ENCODE measurements around the gene HMX1.

HMX1 gene

GRCh38 chr4:8867624-8868320, 3.9 kb downstream of the HMX1 start:
- DNase-seq, result no peak

GRCh38 chr4:8866828-8867623, 4.6 kb downstream of the HMX1 start:
- no peak for DNase-seq

DNA sequence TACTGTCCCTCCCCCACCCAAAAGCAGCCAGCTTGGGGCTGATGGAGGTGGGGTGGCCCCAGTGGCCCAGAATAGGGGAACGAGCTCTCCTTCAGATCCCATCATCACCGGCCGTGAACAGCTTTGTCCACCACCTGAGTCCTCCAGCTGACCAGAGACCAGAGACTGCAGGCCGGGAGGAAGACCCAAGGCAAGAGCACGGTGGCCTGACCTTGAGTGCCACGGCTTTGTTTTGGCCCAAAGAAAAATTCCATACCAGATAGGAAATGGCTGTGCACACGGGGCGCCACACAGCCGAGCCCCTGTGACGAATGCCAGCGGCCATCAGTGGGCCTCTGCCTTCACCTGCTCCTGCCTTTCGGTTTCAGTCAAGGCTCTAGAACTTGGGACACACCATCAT, 5.2 kb downstream of the HMX1 start:
- DNase-seq, result no peak

- no peak for DNase-seq
Observed at GRCh38 chr4:8865681-8866310, 5.8 kb downstream of the HMX1 start.

DNA sequence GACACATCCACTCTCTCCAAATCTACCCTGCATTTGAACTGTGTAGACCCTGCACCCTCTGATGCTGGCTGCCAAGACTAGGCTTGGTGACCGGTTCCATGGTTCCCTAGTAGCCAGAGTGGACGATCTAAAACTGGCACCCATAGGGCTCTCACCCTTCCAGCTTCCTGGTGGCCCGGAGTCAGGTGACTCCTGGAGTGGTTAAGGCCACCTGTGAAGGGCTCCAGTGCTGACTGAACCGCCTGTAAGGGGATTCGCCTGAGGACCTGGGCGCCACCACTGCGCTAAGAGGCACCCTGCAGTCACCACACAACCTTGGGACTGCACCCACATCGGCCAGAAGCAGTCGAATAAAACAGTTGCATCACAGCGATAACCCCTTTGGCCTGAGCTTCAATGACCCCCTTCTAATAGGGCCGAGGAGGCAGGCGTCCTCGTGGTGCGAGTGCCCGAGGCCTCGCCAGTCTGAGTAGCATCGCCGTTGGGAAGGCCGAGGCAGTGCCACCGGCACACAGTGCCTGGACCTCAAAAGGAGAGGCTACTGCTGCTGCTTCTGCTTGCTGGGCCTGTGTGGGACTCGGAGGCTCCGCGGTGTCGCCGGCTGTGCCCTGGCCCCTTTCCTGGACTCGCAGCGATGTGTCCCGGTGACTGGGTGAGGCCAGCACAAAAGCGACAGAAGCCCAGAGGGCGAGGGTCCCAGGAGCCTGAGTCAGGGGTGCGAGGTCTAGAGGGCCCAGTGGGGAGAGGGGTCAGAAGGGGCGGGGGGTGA, 6.5 kb downstream of the HMX1 start:
- no peak for DNase-seq

DNA sequence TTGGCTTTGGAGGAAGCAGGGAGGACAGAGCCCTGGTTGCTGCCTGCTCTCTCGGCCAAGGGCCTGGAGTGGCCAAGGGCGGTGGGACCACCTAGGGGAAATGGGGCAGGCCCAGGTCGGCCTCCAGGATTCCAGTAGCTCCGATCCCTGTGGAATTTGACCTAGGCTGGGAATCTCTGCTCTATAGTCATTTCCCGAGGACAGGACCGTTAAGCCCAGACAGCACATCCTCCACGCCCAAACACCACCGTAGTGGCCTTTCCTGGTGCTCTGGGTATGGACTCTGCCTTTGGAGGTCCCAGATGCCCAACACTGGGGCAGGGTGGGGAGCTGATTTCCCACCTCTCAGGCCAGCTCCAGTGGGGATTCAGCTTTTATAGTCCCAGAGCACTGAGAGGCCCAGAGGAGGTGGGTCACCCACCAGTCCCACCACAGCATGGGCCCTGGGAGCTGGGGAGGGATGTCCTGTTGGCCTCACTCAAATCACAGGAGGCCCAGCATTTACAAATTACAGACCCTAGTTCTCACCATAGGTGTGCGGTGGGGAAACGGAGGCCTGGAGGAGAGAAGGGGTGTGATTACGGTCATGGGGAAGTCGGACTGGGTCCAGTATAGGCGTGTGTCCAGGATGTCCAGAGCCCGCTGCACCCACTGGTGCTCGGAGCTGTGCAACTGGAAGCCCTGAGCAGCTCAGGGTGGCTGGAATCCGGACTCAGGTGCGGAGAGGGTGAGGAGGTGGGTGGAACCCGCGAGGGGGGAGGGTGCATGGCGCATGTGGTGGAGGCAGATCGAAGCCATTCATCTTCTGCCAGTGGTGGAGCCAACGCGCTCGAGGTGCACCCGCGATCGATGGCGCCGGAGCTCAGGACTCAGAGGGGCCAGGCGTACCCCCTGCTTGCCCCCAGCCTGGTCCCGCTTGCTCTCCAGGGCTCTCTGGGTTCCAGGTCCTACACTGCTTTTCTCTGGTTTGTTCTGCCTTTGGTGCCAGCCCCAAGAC, 7.7 kb downstream of the HMX1 start:
- DNase-seq, result no peak

GRCh38 chr4:8862800-8863685, 8.6 kb downstream of the HMX1 start:
- no peak for DNase-seq

DNA sequence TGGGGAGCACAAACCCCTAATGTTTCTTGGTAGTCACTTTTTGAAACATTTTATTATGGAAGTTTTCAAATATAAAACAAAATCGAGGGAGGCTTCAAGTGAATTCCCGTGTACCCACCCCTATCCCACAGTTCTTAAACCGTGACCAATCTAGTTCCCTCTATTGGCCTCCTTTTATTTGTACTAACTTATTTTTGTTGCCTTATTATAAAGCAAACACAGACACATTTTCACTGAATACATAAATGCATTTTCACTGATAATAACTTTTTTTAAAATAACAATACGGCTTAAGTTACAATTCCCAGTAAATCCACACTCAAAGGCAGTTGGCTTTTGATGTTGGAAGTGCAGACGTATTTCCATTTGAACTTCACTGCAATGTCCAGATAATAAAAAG, 9.3 kb downstream of the HMX1 start:
- no peak for DNase-seq

- DNase-seq, result no peak
Observed at GRCh38 chr4:8861576-8862295, 9.9 kb downstream of the HMX1 start.

- no peak for DNase-seq
Observed at GRCh38 chr4:8860892-8861575, 10.6 kb downstream of the HMX1 start.

GRCh38 chr4:8860096-8860891, 11.3 kb downstream of the HMX1 start:
- no peak for DNase-seq

GRCh38 chr4:8859550-8860095, 12.0 kb downstream of the HMX1 start:
- no peak for DNase-seq

GRCh38 chr4:8858701-8859210, 12.9 kb downstream of the HMX1 start:
- DNase-seq, result no peak

DNA sequence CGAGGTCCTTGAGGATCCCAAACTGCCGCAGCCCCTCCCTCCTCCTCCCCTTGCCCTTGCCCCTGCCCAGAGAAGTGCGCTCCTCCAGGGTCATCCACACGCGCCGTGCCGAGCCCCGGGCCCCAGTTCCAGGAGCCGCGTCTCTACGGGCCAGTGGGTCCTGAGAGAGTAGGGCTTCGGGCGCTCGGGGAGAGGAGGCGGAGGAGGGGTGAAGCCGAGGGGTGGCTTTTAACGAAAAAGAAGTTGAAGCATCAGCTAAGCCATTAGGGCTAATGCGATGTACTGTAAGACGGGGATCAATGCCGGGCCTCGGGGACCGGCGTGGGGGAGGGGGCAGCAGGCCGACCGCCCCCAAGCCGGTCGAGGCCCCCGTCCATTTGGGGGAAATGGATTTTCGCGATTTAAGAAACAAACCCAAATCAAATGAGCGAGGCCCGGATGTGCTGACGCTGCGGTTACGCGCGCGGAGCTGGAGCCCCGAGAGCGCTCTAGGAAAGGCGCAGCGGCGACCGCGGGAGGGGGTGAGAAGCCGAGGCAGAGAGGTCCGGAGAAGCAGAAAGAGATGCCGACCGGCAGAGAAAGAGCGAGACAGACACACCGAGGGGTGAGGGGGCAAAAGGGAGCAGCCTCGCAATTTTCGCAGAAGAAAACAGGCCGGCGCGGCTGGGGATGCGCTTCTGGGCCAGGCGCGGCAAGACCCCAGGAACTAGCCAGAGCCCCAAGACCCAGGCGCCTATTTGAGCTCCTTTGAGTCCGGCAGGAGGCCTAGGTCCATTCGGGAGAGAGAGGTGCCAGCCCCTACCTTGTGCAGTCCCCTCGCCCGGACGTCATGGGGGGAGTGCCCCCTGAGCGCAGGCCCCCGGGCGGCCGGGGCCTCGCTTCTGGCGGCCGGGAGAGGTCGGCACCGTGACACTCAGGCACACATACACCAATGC, 13.6 kb downstream of the HMX1 start:
- DNase-seq, result no peak

DNA sequence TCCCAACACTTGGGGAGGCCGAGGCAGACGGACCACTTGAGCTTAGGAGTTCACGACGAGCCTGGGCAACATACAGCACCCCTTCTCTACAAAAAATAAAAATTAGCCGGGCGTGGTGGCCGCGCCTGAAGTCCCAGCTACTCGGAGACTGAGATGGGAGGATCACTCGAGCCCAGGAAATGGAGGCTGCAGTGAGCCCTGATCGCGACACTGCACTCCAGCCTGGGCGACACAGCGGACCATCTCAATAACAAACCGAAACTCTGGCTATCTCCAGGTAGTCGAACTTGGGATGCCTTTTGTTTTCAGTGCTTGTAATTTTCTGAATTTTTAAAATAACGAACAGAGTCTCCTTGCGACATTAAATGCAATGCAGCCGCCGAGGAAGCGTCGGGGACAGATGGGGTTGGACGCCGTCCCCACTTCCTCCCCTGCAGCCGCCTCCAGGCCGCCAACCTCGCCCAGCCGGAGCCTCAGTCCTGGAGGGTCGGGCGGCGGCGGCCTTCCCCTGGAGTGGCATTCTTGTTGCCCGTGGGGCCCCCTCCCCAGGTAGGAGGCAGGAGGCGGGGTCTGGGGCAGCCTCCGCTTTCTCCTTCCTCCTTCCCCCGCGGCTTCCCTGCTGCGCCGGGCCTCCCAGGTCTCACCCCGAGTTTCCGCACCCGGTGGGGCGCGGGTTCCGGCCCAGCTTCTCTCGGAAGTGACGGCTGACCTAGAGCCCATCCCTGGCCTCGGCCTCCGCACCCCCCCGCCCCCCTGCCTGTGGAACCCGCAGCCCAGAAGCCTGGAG, 14.6 kb downstream of the HMX1 start:
- DNase-seq, result no peak

GRCh38 chr4:8855818-8856245, 15.8 kb downstream of the HMX1 start:
- no peak for DNase-seq

Measured in SW 1271 (cell line).